LHCN-M2 (cell line): Measurements from ENCODE around the gene CUL3. TPM values are rescaled to one million over a fixed set of nuclear protein-coding genes. Genes with fewer than 3 reads are reported as not detected.

Experiments used
- DNase-seq: peaks from one replicate; pipeline ENCODE4 v3.0.0-alpha.2; 2012; ENCODE audit warnings: low read depth
- total RNA-seq: library from RNA; depleted of rRNA; stranded (reverse); fragments of >200 nt; gene quantifications from 2 replicates; pipeline ENCODE4 v1.2.3, GENCODE V29; 2014

The CUL3 gene
- total RNA-seq, 1 experiment from 2014 or later, result 59.2 TPM

GRCh38 chr2:224472827-224473226 is 112.3 kb downstream of the CUL3 start:
- DNase-seq, result no peak

GRCh38 chr2:224472137-224472536 is 113.0 kb downstream of the CUL3 start:
- no peak for DNase-seq

DNA sequence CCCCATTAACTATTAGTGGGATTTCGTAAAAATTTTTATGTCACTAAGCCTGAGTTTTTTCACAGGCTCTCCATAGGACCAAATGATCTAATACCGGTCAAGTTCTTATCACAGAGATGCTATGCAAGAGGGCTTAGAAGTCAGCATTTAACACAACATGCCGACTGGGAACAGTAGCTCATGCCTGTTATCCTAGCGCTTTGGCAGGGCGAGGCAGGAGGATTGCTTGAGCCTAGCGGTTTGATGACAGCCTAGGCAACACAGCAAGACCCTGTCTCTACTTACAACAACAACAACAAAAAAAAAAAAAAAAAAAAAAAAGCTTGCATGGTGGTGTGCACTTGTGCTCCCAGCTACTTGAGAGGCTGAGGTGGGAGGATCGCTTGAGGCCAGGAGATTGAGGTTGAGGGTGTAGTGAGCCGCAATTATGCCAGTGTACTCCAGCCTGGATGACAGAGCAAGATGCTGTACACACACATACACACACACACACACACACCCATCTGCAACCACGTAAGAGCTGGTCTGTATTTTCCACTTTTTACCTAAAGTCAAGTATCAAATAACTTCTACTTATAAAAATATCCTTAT is 115.7 kb downstream of the CUL3 start:
- DNase-seq, result no peak

GRCh38 chr2:224466304-224466895 is 118.8 kb downstream of the CUL3 start:
- DNase-seq, result no peak

GRCh38 chr2:224461391-224461790 is 123.8 kb downstream of the CUL3 start:
- DNase-seq, result no peak

- no peak for DNase-seq
These were observed 127.6 kb downstream of the CUL3 start for GRCh38 chr2:224457408-224458096.

- no peak for DNase-seq
These were observed 131.3 kb downstream of the CUL3 start for GRCh38 chr2:224453892-224454291.

DNA sequence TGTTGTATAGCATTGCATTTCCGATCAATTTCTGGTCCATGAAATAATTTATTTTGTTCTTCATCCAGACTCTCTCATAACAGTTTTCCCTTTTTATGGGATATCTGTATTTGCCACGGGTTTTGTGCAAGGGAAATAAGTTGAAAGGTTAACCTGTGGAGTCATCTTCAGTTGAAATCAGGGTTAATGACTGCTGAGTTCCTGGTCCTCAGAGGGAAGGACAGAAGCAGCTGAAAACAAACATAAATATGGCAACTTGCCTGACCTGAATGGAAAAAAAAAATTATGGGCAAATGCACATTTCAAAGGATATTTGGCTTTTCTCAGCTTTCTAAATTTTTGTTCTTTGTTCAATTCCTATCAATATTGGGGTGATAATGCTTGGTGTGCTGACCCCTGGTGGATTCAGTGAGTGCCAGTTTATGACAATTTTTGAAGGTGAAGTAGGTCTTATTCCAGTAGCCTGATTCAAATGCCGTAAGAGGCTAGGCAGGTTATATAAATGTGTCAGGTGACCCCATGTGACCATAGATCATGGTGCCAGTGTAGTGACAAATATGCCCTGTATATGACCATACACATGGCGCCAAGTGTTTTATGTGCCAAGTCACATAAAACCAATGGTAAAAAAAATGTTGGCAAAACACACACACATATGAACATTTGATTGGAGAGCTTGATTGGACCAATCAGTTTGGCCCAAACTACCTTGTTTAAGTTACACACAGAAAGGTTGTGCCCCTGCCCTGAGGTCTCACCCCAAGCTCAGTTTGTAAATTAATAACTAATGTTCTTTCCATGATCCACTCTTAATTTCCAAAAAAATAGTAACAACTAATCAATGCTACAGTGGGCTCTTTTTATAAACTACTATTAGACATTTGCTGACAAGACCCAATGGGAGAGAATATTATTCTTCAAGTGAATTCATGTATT is 135.7 kb downstream of the CUL3 start:
- DNase-seq, result peak; percentile 25

- DNase-seq, result no peak
These were observed 136.9 kb downstream of the CUL3 start for GRCh38 chr2:224448236-224448635.

DNA sequence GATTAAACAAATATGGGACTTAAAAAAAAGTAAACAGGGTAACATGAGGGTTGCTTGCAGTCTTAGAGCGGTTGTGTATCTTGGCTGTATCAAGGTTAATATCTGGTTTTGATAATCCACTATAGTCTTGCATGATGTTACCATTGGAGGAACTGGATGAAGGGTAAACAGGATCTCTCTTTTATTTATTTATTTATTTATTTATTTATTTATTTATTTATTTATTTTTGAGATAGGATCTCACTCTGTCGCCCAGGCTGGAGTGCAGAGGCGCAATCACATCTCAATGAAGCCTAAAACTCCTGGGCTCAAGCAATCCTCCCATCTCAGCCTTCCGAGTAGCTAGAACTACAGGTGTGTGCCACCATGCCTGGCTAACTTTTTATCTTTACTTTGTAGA is 140.4 kb downstream of the CUL3 start:
- DNase-seq, result no peak

DNA sequence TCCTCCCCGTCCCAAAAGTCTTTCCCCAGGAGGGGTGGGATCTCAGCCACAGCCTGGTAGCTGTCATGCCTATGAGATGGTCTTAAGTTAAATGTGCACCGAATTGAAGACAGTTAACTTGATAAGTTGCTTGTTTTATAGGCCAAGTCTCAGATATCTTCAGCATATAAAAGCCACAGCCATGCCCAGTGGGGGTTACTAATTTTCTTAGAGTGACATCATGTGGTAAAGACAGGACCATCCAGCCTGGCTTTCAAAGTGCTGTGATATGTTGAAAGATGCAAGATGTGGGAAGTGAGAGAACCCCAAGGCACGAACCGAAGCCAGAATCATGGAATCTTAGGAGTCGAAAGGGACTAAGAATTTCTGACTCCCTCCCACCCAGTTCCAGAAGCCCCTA is 141.1 kb downstream of the CUL3 start:
- no peak for DNase-seq

- peak; percentile 15 for DNase-seq
These were observed 142.8 kb downstream of the CUL3 start for GRCh38 chr2:224442071-224442967.

DNA sequence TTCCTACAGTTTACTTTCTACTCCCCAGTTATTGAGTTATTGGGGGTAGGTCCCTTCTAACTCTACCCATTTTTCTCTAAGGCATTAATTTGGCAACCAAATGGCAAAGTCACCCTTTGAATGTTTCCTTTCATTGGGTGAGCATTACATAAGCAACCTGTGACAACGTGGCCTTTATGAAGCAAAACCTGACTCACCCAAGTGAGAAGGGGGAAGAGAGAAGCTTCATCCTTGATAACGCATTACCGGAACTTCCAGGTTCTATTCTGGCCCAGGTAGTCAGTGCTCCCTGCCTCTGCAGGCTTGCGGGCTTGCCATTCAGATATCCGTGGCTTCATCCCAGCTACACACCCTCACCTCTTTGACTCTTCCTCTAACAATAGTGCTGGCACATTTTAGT is 144.2 kb downstream of the CUL3 start:
- DNase-seq, result no peak

DNA sequence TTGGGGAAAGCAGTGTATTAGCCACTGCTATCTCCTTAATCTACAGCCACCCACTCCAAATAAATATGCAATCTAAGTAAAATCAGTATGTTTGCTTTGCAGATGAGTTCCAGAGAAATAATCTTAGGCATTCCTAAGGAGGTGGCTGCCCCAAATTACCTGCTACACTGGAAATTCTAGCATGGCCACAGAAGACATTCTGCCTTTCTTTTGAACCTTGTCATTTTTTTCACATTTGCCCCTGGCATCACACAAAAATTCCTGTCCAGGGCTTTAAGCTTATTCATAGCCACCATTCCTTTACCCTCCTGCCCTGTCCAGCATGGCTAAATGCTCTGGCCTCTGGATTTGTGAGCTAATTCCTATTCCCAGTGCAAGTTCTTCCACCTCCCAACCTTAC is 146.4 kb downstream of the CUL3 start:
- no peak for DNase-seq

- DNase-seq, result no peak
These were observed 148.5 kb downstream of the CUL3 start for GRCh38 chr2:224436634-224437033.

DNA sequence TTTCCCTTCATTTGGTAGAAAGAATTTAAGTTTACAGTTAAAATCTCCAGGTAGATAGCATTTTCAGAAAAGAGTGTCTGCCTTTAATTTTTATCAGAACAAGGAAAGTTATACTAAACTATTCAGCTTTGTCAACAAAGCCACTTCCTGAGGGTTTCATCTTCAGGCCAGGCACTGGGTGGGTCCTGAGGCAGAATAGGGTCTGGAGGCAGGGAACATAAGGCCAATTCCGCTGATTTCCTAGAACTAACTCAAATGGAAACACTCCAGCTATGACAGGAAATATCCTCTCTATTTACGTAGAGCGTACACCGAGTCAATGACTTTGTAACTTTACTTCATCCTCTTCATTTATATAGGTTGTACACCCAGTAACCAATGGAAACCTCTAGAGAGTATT is 150.5 kb downstream of the CUL3 start:
- no peak for DNase-seq

DNA sequence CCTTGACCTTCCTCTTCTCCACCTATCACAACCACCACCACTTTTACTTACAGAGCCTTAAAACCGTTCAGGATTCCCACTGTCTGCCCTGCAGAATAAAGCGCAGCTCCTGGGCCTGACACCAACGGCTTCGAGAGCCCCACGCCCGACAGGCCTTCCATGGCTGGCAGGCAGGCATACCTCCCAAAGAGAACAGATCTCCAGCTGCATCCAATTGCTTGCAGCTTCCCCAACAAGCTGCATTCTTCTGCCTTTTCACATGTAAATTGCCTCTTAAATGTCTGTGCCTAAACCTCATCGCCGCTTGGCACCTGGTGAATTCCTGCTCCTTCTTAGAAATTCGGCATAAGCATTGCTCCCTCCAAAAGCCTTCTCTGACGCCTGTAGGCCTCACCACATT is 151.7 kb downstream of the CUL3 start:
- no peak for DNase-seq

DNA sequence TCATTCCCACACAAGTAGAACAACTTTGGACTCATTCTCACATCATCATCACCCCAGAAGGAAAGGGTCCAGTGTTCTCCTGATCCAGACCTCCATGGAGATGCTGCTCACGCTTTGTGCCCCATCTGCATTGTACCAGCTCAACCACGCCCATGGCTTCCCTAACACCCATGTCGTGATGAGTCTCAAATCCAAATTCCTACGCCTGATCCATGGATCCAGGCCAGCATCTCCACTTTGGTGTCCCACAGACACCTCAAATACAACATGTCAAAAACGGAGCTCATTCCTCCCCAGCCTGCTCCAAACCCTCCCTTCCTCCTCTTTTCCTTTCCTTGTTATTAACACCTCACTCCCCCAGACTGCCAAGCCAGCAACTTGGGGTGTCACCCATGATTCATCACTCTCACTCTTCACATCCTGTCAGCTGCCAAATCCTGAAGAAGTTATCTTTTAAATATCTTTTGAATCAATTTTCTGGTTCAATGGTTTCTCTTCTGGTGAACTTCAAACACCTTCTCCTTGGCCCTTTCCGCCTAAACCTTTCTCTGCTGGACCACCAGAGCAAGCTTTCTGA is 153.1 kb downstream of the CUL3 start:
- DNase-seq, result peak; percentile 31

DNA sequence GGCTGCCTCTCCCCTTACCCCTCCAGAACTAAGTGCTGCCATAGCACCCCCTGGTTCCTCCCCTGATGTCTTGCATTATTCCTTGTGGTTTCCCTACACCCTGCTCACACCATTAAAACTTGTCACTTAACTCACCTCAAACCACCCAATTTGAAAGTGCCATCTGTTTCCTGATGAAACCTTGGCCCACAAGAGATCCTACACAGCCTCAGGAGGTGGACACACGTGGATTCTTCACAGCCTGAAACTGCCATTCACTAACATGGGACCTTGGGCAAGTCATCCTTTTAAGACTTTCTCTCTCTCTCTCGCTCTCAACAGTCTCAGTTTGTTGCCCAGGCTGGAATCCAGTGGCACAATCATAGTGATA is 155.7 kb downstream of the CUL3 start:
- no peak for DNase-seq

GRCh38 chr2:224428787-224429440 is 156.2 kb downstream of the CUL3 start:
- no peak for DNase-seq
